ENCODE data around the gene COL23A1.
"Not testable (repeated sequence)": the region's sequence is repeated elsewhere in the genome, so short reads cannot be mapped to it uniquely, and the experiment has no call there.

COL23A1 gene

DNA sequence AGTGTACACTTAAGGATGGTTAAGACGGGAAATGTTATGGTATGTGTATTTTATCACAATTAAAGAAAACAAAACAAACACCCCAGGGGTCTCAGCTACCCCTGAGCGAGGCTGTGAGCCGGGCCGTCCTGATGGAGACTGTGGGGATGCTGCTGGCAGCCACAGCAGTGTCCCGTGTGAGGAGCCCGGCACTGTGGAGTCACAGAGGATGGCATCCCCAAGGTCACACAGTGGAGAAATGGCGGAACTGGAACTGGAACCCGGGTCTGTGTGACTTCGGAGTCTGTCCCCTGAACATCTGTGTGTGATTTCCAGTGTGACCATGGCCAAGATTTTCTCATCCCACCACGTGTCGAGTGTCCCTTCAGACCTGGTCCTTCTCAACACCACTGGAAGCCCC lies 276.9 kb downstream of the COL23A1 start:
- no peak for DNase-seq

DNA sequence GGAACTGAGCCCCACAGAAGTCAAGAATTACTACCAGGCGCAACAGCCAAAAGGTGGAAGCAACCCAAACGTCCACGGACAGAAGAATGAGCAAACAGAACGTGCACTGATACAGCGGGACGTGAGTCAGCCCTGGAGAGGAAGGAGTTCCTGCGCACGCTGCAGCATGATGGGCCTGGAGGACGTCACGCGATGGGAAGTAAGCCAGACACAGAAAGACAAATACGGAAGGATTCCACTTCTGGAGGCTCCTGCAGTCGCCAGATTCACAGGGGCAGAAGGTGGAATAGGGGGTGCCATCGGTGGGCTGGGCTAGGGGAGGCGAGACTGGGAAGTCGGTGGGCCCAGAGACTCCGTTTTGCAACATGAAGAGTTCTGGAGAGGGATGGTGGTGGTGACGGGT lies 277.3 kb downstream of the COL23A1 start:
- no peak for DNase-seq

DNA sequence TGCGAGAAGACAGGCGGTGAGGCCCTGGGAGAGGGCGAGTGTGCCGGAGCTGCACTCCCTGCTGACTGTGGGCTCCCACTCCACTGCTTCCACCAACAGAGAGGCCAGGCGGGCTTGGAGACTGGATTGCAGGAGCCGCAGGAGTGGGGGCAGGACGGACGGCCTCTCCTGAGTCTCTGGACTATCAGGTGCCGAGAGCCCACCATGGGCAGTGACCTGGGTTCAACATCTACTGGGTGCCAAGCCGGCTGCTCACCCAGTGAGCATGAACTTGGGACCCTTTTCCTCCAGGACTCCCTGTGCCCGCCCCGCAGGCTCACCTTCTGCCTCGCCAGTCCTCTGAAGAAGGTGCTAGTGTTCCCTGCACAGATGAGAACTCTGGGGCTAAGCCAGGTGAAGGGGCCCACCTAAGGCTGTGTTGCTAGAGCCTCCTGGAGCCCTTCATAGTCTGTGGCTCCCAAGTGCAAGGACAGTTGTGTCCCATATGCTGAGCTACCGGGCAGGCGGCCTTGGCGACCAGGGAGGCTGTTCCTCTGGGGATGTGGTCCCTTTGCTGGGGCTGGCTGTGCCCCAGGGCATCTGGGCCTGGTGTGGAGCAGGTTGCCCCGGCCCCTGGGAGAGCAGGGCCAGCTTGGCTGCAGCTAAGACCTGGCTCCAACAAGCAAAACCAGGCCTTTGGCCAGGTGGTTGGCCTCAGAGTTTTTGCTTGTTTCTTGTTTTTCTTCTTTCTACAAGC lies 279.9 kb downstream of the COL23A1 start:
- no peak for DNase-seq

DNA sequence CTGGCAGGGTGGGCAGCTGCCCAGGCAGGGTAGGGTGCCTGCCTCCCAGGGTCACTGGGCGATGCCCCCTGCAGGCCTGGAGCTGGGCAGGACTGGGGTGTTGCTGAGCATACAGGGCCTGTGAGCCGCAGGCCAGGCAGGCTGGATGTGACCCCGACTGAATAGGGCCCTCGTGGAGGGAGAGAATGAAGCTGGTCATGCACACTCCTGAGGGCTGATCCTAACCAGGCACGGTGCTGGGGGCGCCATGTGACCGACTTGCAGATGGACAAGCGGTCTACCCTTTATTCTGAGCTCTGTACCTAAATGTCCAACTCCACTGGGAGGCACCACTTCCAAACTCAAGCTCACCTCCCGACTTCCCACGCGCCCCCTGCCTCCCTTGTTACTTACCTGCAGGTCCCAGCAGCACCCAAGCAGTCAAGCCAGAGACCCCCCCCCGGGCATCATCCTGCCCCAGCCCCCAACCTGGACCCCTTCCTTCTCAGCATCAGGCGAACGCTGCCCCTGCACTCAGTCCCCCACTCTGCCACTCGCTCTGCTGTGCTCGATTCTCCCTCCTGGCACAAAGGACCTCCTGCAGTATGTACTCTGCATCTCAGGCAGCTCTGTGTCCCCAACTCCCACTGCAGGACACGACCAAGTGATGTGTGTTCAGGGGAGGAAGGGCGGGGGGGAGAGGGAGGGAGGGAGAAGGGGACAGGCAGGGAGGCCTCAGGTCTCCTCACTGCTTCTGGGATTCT lies 280.8 kb downstream of the COL23A1 start:
- no peak for DNase-seq

DNA sequence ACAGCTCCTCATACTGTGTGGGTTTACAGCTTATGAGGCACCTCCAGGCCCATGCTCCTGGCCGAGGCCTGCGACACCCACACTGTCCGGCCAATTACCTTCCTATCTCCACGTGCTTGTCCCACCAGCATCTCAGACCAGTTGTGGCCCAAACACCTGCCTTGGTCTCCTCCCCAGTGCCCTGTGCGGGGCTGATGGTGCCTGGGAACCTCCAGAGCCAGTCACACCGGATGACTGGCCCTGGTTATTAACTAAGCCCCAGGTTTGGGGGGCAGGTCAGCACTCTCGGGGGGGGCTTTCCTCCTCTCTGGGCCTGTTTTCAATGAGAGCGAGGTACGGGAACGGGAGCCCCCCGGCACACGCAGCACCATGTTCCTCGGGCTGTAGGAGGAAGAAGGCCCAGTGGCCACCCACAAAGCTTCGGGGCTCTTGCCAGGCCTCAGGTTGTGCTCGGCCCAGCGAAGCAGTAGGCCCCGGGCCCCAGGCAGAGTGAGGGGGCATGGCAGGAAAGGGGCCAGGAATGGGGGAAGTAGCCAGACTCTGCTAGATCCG lies 281.6 kb downstream of the COL23A1 start:
- DNase-seq, result no peak

DNA sequence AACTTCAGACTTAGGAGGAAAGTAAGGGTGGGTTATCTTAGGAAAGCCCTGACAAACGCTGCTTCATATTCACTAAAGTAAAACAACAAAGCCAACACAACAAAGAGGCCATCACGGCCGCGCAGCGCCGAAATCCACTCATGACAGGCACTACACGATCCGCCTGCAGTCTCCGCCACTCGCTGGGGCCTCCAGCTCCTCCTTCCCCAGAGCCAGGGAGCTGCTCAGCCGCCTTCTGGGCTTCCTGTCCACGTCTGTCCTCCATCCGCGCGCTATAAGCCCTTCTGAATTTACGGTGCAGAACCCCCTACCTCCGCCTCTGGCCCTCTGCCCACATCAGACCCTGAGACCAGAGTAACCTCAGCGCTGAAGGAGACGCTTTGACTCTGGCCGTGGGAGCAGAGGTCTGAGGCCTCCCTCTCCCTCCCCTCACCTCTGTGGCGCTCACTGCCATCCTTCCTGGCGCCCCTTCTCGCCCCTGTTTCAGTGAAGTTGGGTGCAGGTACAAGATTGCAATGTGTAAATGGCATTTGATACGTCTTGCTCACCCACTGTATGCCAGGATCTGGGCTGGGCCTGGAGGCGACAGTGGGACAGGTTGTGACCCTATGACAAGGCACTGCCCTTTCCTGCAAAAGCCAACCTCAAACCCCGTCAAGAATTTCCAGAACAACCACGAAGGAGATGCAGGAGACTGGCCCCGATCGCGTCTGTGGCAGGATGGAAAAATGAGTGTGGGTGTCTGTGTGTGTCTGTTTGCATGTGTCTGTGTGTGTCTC lies 282.7 kb downstream of the COL23A1 start:
- no peak for DNase-seq

DNA sequence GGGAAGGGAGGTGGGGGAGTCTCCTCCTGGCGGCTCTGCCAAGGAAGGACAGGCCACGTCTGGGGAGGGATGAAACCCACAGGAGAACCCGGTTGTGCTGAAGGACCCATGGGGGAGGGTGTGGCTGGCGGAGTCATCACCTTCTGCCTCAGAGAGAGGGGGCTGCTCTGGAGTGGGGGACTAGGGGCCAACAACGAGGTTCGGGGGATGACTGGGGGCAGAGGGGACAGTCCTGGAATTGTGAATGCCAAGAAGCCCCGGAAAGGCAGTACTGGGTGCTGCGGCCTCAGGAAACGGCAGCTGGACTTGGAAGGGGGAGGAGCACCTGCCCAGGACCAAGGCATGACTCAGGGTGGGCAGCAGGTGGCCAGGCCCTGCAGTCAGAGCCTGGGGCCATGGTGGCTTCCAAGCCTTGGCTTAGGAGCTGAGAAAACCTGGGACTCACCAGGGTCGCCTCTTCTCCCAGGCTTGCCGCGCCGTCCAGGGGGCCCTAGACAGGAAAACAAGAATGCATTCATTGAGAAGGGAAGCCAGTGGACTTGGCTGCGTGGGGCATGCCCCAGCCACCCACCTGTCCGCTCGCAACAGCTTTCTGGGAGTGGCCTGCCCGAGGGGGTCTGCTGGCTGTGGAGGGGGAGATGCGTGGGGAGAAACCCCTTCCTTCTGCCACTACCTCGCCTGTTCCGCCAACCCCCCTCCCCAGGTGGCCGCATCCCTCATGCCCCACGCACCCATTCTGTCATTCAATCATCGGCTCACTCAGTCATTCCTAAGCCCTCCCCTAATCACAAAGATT lies 283.6 kb downstream of the COL23A1 start:
- no peak for DNase-seq

DNA sequence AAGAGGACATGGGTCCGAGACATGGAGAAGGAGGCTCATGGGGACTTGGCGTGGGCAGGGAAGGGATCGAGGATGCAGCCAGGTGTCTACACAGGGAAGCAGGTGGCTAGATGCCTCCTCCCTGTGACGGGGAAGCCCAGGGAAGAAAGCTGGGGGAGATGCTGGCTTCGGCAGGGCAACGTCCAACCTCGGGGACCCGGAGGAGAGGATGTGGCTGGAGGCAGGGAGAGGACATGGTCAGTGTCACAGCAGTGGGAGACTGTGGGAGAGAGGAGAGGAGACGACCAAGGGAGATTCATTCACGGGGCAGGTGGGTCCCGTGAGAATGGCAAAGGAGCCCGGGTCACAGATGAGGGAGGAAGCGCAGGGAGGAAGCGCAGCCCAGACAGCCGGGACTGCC lies 284.4 kb downstream of the COL23A1 start:
- no peak for DNase-seq

DNA sequence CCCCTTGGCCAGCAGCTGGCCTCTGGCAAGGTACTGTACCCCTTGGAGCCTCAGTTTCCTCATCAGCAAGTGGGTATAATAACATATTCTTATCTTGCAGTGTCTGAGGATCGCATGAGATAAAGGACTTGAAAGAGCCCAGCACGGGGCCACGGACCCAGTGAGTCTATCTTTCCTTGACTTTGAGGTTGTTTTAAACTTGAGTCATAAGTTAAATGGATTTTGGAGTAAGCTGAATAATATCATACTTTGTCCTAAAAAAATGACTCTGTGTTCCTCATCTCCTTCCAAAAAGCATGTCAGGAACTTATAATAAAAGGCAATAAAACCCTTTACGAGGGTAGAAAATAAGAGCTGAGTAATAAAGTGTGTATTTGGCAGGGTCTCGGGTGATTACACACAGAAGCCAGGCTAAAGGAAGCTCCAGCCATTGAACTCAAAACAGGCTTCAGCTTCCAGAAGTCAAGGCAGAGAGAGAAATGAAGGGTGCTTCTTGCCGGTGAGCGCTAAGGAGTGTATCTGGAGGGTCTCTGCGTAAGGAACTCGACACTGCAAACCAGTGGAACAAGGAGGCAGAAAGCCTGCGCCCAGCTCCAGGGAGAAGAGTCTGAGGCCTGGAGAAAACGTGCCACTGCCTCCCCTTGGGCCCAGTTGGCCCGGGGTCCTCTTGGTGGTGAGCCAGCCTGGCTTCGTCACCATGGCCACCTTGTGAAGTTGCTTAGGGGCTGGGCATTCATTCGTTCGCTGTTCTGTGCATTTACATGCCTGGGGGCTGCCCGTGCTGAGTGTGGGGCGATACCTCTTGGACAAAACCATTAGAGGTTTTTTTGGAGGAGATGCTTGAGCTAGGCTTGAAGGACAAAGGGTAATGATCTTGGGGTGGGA lies 285.2 kb downstream of the COL23A1 start:
- DNase-seq, result no peak

DNA sequence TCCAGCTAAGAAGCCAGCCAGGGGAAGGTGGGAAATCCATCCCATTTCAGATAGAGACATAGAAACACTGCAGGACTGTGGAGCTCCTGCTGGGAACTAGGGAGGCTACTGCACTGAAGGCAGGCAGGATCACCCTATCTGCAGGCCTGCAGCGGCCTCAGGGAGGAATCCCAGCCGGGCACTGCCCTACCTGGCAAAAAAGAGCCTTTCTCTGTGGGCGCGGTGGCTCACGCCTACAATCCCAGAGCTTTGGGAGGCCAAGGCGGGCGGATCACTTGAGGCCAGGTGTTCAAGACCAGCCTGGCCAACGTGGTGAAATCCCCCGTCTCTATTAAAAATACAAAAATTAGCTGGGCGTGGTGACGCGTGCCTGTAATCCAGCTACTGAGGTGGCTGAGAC lies 286.2 kb downstream of the COL23A1 start:
- no peak for DNase-seq

DNA sequence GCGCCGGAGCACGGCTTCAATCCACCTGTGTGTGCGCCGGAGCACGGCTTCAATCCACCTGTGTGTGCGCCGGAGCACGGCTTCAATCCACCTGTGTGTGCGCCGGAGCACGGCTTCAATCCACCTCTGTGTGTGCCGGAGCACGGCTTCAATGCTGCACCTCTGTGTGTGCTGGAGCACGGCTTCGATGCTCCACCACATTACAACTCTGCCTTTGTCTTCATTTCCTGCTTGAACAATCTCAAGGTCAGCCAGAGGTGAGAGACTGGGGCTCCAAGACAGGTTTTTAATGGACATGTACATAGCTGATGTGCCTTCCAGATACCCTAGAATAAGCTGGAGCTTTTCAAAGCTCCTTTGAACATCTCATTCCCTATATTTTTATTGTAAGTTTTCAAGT lies 287.9 kb downstream of the COL23A1 start:
- not testable (repeated sequence) for DNase-seq

DNA sequence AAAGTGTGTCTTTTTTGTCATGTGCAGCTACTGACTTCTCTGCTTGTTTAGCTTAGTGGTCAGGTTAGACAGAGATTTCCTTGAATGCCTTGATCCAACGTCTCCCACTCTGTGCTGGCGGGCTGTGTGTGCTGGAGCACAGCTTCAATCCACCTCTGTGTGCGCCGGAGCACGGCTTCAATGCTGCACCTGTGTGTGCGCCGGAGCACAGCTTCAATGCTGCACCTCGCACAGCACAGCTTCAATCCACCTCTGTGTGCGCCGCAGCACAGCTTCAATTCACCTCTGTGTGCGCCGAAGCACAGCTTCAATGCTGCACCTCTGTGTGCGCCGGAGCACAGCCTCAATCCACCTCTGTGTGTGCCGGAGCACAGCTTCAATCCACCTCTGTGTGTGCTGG lies 288.6 kb downstream of the COL23A1 start:
- no peak for DNase-seq

DNA sequence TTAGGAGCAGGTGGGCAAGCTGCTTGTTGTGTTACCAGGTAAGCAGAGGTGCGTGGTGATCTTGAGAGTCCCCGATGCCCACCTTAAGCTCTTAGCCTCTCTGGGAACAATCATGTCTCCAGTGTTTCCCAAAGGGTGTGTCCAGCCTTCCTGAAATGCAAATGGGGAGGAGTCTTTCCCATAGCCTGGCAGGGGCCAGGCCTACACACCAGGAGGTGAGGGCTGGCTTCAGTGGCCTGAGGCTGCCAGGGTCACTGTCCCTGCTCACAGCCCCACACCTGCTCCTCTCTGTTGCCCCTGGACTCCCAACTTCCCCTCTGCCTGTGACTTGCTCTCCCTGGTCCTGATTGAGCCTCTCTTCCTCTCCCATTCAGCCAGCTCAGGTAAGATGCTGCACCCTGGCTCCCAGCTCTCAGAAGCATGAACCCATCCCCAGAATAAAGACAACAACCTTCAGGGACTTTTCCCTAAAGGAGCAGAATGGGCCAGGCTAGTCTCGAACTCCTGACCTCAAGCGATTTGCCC lies 291.8 kb downstream of the COL23A1 start:
- DNase-seq, result no peak

DNA sequence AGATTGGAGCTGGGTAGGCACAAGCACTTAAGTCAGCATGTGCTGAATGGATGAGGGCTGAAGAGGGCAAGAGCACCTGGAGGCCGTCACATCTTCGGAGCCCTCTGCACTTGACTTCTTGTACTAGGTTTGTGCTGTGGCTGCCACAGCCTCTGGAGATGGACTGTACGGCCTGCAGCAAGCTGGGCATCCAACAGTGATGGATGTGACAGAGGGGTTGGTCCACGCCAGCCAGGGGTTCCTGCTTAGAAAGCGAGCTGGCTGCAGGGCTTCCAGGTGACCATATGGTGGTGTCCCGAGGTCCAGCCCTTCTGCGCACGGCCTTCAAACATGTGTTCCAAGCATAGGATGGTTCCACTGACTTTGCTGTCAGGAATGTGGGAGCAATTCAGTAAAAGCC lies 292.4 kb downstream of the COL23A1 start:
- DNase-seq, result no peak

DNA sequence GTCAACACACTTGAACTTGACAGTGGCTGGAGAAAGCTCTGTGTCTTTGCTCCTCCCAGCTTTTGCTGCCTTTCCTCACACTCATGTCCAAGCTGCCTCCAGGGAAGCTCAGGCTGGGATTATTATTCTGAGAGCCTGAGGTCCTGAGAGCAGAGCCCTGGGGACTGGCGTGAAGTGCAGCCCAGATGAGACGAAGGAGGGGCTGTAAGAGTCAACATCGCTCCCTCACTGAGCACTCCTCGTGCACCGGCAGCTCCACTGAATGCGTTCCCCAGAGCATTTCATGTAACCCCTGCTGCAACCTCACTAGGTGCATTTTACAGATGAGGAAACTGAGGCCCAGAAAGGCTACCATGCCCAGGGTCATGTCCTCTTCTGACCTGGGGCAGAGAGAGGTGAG lies 294.1 kb downstream of the COL23A1 start:
- DNase-seq, result no peak

DNA sequence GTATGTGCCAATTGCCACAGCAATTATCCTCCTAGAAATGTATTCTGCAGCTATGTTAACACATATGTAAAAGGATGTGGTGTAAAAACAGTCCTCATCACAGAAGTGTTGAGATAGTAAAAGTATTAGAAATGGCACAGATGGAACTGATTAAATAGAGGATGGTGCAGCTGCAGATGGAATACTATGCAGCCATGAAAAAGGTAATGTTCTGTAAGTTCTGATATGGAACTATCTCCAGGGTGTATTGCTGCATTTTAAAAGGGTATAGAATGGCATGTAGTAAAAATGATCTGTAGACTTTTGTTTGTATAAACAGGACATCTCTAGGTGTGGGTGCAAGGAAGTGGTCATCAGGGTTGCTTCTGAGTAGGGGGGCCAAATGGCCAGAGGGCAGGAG lies 294.6 kb downstream of the COL23A1 start:
- no peak for DNase-seq

DNA sequence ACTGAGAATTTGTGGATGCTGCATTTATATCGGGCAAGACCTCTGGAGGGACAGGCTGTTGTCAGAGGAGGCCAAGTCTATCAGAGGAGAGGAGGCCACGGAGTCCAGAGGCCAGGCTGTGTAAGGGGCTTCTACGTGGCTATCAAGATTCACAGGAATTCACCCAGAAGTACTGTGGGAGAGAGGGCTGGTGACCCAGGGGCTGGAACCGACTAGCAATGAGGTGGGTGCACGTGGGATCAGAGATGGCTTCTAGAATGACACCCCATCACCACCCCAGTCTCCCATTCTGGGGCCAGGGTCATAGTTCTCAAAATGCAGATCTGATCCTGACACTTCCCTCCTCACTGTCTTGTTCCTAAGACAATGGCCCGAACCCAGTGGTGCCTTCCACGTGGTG lies 296.4 kb downstream of the COL23A1 start:
- DNase-seq, result no peak

DNA sequence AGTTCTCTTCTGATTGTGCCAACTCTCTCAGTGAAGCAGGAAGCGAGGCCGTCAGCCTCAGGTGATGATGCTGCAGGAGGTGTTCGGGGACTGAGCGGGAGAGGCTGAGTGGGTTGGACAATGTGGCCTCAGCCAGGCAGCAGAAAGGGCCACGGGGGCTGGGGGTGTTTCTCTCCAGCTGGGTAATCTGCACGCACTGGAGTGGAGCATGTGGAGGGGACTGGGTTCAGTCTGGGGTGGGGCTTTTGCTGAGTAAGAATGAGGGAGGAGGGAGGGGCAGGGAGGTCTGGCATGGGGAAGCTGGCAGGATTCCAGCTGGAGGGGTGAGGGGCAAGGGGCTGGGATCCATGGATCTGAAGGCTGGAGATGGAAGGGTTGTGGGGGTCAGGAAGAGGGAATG lies 296.8 kb downstream of the COL23A1 start:
- DNase-seq, result no peak

DNA sequence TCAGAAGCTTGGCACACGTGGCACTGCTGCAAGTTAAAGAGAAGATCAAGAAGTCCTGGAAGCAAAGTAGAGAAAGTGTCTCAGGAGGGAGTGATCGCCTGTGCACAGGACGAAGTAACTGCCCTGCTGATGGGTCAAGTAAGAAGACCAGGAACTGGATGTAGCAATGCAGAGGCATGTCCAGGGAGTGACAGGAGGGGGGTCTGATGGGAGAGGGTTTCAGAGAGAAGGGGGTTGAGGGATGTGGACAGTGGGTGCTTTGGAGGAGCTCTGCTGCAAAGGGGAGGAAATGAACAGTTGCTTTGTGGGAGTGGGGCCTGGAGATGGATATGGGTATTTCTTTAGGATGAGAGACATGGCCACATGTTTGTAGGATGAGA lies 297.4 kb downstream of the COL23A1 start:
- DNase-seq, result no peak

DNA sequence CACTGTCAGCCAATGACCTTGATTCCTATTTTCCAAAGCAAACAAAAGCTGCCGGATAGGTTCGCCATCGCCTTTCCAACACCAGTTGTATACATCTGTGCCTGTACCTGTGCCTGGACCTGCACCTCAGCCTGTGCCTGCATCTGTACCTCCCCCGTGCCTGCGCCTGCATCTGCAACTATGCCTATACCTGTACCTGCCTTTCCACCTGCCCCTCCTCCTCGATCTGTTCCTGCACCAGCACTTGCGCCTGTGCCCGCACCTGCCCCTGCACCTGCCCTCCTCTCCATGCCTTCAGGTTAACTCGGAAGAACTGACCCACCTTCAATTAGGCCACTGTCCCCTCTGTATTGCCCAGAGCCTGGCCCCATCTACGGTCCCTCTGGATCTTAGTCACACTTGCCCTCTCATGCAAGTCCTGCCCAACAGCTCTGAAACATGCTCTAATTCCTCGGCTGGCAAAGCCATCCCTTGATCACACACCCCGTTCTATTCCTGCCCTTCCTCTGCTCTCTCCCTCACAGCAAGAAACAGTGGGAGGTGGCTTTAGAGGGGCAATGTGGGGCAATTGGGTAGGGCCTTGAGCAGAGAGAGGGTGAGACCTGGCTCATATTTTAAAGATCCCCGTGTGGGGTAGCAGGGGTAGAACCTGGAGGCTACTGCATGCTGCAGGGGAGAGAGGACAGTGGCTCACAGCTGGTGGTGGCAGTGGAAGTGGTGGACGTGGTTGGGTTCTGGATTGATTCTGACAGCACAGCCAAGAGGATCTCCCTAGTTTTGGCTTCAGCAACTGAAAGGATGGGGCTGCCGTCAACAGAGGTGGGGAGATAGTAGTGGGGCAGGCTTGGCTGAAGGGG lies 298.0 kb downstream of the COL23A1 start:
- no peak for DNase-seq
